HG02938 (cell line): ENCODE data around the gene LCP2.

ENCODE experiments used
- ATAC-seq: cut with Tn5 transposase; IDR thresholded peaks from one replicate; pipeline ENCODE4 v1.9.1; 2021; ENCODE audit warnings: mild to moderate bottlenecking, moderate library complexity; ENCODE audit not compliant: unreplicated experiment

Gene LCP2

DNA sequence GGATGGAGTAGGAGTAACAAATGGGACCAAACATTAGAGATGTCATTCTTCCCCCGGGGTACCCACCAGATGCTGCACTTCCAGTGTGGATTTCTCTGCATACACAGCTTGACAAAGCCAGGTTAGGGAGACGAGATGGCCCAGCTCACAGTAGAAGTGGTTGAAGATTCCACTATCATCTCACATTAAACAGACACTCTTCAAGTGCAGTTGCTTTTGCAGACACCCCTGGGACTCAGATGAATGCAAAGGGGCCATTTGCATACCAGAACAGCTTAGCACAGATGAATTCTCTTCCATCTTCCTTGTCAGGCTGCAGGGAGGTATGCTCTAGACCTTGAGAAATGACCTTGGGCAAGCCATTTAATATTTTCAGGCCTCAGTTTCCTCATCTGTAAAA lies 77.4 kb downstream of the LCP2 start:
- no peak for ATAC-seq

DNA sequence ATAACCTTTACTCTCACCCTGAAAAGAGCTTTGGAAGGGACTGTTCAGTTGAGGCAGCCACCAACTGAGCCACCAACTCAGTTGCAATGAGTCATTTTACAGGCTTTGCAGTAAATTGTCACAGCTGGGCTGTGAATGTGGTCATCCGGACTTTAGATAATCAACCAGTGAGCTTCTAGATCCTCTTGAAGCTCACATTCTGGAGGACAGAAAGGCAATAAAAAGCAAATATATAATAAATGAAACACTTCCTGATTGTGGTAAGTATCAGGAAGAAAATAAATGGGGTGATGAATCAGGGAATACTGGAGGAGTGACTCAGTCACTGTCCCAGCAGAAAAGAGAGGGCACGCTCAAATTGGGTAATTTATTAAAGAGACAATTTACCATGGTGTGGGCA lies 78.0 kb downstream of the LCP2 start:
- ATAC-seq, result no peak

DNA sequence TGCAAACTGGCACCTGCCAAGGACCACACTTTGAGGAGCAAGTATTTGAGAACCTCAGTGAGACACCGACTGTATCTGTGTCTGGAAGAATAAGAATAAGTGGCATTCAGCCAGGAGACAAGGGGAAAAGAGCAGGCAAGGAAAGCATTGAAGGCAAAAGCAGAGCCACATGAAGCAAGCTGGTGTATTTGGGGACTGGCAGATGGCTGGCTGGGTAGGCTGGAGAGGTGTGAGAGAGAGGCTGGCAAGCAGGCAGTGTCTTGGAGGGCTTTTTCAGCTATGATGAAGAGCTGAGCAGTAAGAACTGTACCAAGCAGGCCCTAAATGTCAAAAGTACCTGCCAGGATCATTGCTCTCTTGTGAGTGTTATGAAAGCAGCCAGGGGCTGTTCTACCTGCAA lies 78.9 kb downstream of the LCP2 start:
- ATAC-seq, result no peak

DNA sequence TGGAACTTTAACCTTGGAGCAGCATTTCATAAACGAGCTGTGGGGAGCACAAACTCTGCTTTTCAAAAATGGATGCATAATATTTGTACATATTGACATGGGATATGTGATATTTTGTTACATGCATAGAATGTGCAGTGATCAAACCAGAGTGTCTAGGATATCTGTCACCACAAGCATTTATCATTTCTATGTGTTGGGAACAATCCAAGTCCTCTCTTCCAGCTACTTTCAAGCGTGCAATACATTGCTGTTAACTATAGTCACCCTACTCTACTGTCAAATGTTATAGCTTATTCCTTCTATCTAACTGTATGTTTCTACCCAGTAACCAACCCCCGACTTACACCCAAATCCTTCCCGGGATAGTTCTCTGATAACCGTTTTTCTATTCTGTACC lies 79.7 kb downstream of the LCP2 start:
- no peak for ATAC-seq

DNA sequence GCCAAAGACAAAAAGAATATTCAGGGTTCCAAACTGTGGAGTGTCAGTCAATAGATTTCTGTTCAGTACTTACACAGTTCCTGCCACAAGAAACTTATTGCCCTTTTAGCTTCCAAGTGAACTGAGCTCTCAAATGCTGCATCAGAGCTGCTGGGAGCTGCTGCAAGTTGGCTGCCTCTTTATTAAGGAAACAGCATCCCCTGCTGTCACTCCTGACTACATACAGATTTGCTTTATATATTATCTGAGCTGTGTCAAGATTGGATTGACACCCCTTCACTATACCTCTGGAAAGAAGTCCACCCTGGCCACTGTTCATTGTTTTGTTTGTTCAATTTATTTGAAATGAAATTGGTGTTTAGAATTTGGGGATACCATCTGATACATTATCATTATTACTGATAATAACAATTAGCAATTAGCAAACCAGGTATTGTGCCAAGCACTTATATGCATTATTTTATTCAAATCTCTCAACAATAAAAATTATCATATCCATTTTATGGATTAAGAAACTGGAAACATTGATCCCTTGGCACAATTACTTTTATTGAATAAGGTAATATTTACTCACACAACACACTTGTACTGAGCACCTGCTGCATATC lies 81.2 kb downstream of the LCP2 start:
- ATAC-seq, result no peak

DNA sequence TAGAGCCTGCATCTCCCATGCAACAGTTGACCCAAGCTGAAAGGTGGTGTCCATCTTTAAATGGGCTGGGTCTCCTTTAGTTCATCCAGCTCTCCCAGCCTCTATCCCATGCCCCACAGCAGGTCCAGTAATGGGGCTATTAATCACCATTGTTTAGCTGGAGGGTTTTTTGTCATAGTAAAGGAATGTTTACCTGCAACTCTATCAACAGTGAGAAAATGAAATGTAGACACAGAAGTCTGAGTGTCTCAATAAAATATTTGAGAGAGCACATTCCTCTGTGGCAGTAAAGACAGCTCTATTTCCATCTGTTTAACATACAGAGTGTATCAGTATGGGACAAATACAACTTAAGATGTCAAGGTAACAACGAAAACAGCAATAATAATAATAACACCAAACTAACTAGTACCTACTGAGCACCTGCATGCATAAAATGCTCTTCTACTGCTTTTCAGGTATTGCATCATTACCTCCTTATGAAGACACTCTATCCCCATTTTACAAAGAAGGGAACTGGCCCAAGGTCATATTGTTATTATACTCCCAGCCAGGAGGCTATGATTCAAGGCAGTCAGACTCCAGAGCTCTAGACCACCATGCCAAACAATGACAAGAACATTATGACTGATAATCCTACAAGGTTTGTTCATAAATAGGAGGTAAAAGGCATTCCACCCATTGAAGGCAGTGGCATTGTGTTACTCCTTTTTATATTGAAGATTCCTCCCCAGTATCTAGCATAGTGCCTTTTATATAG lies 85.8 kb downstream of the LCP2 start:
- no peak for ATAC-seq

DNA sequence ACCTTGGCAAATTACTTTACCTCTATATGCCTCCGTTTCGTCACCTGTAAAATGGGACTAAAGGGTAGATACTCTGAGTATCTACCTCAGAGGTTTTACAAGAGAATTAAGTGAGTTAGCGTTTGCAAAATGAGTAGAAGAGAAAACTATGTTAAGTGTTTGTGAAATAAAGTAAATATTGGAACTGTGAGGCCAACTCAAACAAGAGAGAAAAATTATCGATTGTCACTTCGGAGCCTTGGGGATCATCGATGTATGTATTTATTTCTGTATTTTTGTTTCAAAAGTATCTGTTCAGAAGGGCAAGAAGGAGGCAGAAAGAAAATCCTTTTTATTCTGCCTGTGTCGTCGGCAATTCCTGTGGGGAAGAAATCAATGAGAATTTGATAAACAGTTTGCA lies 90.6 kb downstream of the LCP2 start:
- no peak for ATAC-seq

DNA sequence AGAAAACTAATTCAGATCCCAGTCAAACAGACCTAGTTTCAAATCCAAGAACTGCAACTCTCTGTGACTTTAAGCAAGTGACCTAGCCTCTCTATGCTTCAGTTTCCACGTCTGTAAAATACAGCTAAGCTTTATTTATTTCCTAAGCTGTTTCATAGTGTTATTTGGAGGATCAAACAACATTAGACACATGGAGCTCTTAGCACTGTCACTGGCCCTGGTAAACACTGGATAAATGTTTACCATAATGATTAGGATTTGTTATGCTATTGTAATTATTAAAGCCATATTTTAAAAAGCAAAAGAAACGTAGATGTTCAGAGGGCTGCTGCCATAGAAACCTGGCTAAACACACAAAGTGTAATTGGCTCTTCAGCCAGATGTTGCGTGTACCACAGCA lies 91.4 kb downstream of the LCP2 start:
- no peak for ATAC-seq

DNA sequence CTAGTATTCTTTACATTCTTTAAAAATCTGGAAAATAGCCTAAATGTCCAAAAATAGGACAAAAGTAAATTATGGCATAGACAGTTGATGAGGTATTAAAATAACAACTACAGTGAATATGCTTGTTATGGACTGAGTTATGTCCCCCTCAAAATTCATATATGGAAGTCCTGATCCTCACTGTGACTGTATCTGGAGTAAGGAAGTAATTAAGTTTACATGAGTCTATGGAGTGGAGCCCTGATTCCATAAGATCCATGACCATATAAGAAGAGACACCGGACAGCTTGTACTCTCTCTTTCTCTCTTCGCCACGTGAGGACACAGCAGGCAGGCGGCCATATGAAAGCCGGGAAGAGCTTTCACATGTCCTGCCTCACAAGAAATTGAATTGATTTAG lies 93.4 kb downstream of the LCP2 start:
- no peak for ATAC-seq

DNA sequence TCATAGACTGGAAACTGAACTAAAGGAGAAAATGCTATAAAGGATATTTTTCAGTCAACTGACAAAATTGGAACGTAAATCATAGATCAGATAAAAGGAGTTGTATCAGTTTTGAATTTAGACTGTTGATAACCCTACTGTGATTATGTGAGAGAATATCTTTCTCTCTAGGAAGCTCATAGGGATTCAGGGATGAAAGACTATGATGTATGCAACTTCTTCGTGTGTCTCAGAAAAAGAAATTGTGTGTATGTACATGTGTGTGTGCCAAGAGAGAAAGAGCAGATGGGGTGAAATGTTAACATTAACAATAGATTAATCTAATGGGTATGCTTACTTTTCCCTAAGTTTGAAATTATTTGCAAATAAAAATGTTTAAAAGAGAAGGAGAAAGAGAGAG lies 95.5 kb downstream of the LCP2 start:
- ATAC-seq, result no peak

DNA sequence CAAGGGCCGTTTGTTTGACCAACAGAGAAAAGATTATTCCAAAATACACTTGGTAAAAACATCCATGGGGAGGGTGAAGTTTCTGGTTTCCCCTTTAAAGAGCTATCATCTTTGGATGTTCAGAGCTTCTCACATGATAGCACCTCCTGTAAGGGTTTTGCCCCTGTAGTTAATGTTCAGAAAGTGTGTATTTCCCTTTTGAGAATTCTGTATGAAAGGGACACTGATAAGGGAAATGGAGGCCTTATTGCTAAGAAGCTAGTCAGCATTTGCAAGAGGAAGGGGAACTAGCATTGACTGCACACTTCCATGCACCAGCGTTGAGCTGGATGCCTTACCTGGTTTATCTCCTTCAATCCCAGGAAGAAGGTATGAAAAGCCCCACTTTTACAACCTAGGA lies 96.3 kb downstream of the LCP2 start:
- ATAC-seq, result no peak

DNA sequence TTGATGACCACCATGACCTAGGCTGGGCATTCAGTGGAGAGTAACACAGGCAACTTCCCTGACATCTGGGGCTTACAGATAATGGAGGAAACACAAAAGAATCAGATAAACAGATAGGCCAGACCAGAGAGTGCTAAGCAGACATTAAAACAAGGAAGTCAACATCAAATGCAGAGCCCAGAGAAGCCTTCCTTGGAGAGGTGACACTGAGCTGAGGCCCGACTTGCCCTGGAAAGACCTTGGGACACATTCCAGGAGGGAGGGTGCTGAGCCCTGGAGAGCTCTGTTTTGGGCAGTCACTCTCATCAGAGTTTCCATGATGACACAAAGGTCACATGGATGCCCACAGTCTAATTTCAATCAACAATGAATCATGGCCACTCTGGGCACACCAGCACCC lies 96.7 kb downstream of the LCP2 start:
- ATAC-seq, result no peak
